OCI-LY1 (cell line): ENCODE measurements around the gene SDK1.

Source experiments
- H2AFZ ChIP-seq: fragments of 200-600 bp; sonication (generic), shearing (Covaris generic); 2 replicates; pipeline ENCODE4 v1.6.0; 2014; ENCODE audit warnings: antibody characterized with exemption, mild to moderate bottlenecking, low read length
- H3F3A ChIP-seq: fragments of 200-600 bp; sonication (generic), shearing (Covaris generic); 2 replicates; pipeline ENCODE4 v1.6.0; 2014; ENCODE audit warnings: mild to moderate bottlenecking, antibody characterized with exemption, low read length, moderate library complexity; ENCODE audit not compliant: insufficient read depth
- H3K27ac ChIP-seq: fragments of 200-600 bp; sonication (generic); 2 replicates; pipeline ENCODE4 v1.5.1; 2014; ENCODE audit warnings: low read length, mixed run types, mild to moderate bottlenecking, low read depth; ENCODE audit not compliant: poor library complexity, severe bottlenecking
- H3K27me3 ChIP-seq: fragments of 200-600 bp; sonication (generic); 2 replicates; pipeline ENCODE4 v1.6.0; 2014; ENCODE audit warnings: antibody characterized with exemption, mild to moderate bottlenecking, low read length, moderate library complexity; ENCODE audit not compliant: insufficient read depth
- H3K36me3 ChIP-seq: fragments of 200-600 bp; sonication (generic); 2 replicates; pipeline ENCODE4 v1.6.1; 2014; ENCODE audit warnings: mild to moderate bottlenecking, antibody characterized with exemption, low read length, moderate library complexity, mixed read lengths; ENCODE audit not compliant: insufficient read depth
- H3K4me1 ChIP-seq: fragments of 200-600 bp; sonication (generic); 2 replicates; pipeline ENCODE4 v1.5.1; 2014; ENCODE audit warnings: mild to moderate bottlenecking, low read length, moderate library complexity; ENCODE audit not compliant: insufficient read depth, severe bottlenecking
- H3K4me2 ChIP-seq: fragments of 200-600 bp; sonication (generic), shearing (Covaris generic); 2 replicates; pipeline ENCODE4 v1.6.1; 2014; ENCODE audit warnings: low read length
- H3K4me3 ChIP-seq: fragments of 200-600 bp; sonication (generic); 2 replicates; pipeline ENCODE4 v1.5.1; 2014; ENCODE audit warnings: low read length, low read depth, mild to moderate bottlenecking, mixed read lengths; ENCODE audit not compliant: poor library complexity, severe bottlenecking
- H3K79me2 ChIP-seq: fragments of 200-600 bp; shearing (Covaris generic); 2 replicates; pipeline ENCODE4 v1.6.1; 2016; ENCODE audit warnings: mixed run types, low read length, mixed read lengths; ENCODE audit not compliant: insufficient read depth
- H3K9ac ChIP-seq: fragments of 200-600 bp; sonication (generic), shearing (Covaris generic); 2 replicates; pipeline ENCODE4 v1.6.1; 2014; ENCODE audit warnings: mild to moderate bottlenecking, low read length, mixed read lengths
- H3K9me2 ChIP-seq: fragments of 200-600 bp; sonication (generic), shearing (Covaris generic); 2 replicates; pipeline ENCODE4 v1.6.1; 2014; ENCODE audit warnings: low read depth, mild to moderate bottlenecking, low read length, mixed read lengths
- H3K9me3 ChIP-seq: fragments of 200-600 bp; shearing (Covaris generic); 2 replicates; pipeline ENCODE4 v1.6.1; 2014; ENCODE audit warnings: low read length, mixed read lengths
- H4K20me1 ChIP-seq: fragments of 200-600 bp; sonication (generic), shearing (Covaris generic); 2 replicates; pipeline ENCODE4 v1.6.0; 2016; ENCODE audit warnings: mild to moderate bottlenecking, low read length; ENCODE audit not compliant: insufficient read depth
- CTCF ChIP-seq: fragments of 200-600 bp; sonication (generic), shearing (Covaris generic); IDR thresholded peaks from 2 replicates; pipeline ENCODE4 v1.5.1; 2017; ENCODE audit warnings: mild to moderate bottlenecking, antibody characterized with exemption, low read length, moderate library complexity, mixed read lengths
- EZH2 ChIP-seq: fragments of 200-600 bp; sonication (generic), shearing (Covaris generic); IDR thresholded peaks from 2 replicates; pipeline ENCODE4 v1.8.0; 2017; ENCODE audit warnings: borderline replicate concordance, mixed run types, mild to moderate bottlenecking, antibody characterized with exemption, low read length, moderate library complexity, mixed read lengths

Gene SDK1

GRCh38 chr7:4149645-4150044 is 848.6 kb downstream of the SDK1 start:
- Histone ChIP-seq H3K27me3 (no peaks in the 10 kb centered on the region), H2AFZ (no peak overlapping the region), H3K4me2 (no peak overlapping the region), H3K9me2 (no peaks in the 10 kb centered on the region), H4K20me1 (no peaks in the 10 kb centered on the region), H3K9me3 (no peaks in the 10 kb centered on the region), H3K4me3 (no peak overlapping the region), H3K4me1 (peaks cover 5% of the 10 kb centered on the region), H3K9ac (no peak overlapping the region), H3K79me2 (no peaks in the 10 kb centered on the region), H3F3A (no peaks in the 10 kb centered on the region), H3K36me3 (no peaks in the 10 kb centered on the region; the same call in 1 of the 2 replicates), H3K27ac (no peak overlapping the region)
- TF ChIP-seq CTCF: no peak
- no peak for TF ChIP-seq EZH2

- no peak overlapping the region for H3K4me2 ChIP-seq
- H3K27me3 ChIP-seq: no peaks in the 10 kb centered on the region
- H2AFZ ChIP-seq: no peak overlapping the region
- H3K79me2 ChIP-seq: no peaks in the 10 kb centered on the region
- H3K4me1 ChIP-seq: peaks cover 5% of the 10 kb centered on the region
- no peaks in the 10 kb centered on the region for H4K20me1 ChIP-seq
- H3K4me3 ChIP-seq: no peak overlapping the region
- no peaks in the 10 kb centered on the region for H3K9me3 ChIP-seq
- no peaks in the 10 kb centered on the region; the same call in 1 of the 2 replicates for H3K36me3 ChIP-seq
- no peak for TF ChIP-seq CTCF
- no peaks in the 10 kb centered on the region for H3K9me2 ChIP-seq
- H3F3A ChIP-seq: no peaks in the 10 kb centered on the region
- no peak overlapping the region for H3K27ac ChIP-seq
- H3K9ac ChIP-seq: no peak overlapping the region
Observed at GRCh38 chr7:4150731-4151130, 849.7 kb downstream of the SDK1 start.

- H3K27ac ChIP-seq: no peak overlapping the region
- no peak overlapping the region for H2AFZ ChIP-seq
- no peak overlapping the region for H3K4me3 ChIP-seq
- H3K4me1 ChIP-seq: peaks cover 5% of the 10 kb centered on the region
- H3K9ac ChIP-seq: no peak overlapping the region
- H3K79me2 ChIP-seq: no peaks in the 10 kb centered on the region
- no peaks in the 10 kb centered on the region for H3F3A ChIP-seq
- H3K9me3 ChIP-seq: no peaks in the 10 kb centered on the region
- H3K27me3 ChIP-seq: no peaks in the 10 kb centered on the region
- no peak overlapping the region for H3K4me2 ChIP-seq
- no peaks in the 10 kb centered on the region for H3K9me2 ChIP-seq
- H4K20me1 ChIP-seq: no peaks in the 10 kb centered on the region
- H3K36me3 ChIP-seq: no peaks in the 10 kb centered on the region
- TF ChIP-seq CTCF (no peak), EZH2 (no peak)
Observed at GRCh38 chr7:4151524-4151923, 850.5 kb downstream of the SDK1 start.
